ENCODE data around the gene MRPL12. TPM values are rescaled to one million over a fixed set of nuclear protein-coding genes. Genes with fewer than 3 reads are reported as not detected.

The MRPL12 gene
- total and polyA plus RNA-seq, 2 of the 13 experiments (the other 11 are each of a cell fraction or from before 2014, with no cell fraction given), result 39.1 to 94.1 TPM

- Histone ChIP-seq H3K79me2 (ENCODE audit: insufficient read depth, low read length) (peaks cover 8% of the 10 kb centered on the region), H3K4me2 (ENCODE audit: low read depth, low read length) (no peak overlapping the region), H3K4me1 (ENCODE audit: insufficient read depth, low read length) (no peaks in the 10 kb centered on the region), H3K36me3 (replicated peaks in 1 of 2; ENCODE audit: control insufficient read depth in 1 of 2, insufficient read depth in 2 of 2, low read length in 2 of 2) (peaks cover 57 to 78% of the 10 kb centered on the region in 2 experiments), H3K9ac (ENCODE audit: insufficient read depth, low read depth, low read length) (no peak overlapping the region), H3K27me3 (ENCODE audit: control insufficient read depth in 1 of 2, insufficient read depth in 2 of 2, low read length in 2 of 2) (no peaks in the 10 kb centered on the region; a peak in 1 of 5 replicates), H3K9me3 (ENCODE audit: low read length) (no peaks in the 10 kb centered on the region), H2AFZ (ENCODE audit: low read length) (no peak overlapping the region), H3K27ac (ENCODE audit: extremely low read length, insufficient read depth, low read length) (no peak overlapping the region), H3K4me3 (replicated peaks in 1 of 3; ENCODE audit: insufficient read depth in 1 of 3, low read depth in 2 of 3, low read length in 3 of 3) (no peak overlapping the region), H4K20me1 (ENCODE audit: insufficient read depth, low read length) (no peaks in the 10 kb centered on the region; the same call in 1 of the 2 replicates)
- no TSS peak for BruUV-seq (replicated peaks)
- 81% methylated on average over 3 of the region's 6 CpGs for WGBS (ENCODE audit: low lambda C conversion rate)
- ChIA-PET POLR2A (interaction anchor here (1.3 to 2.1 kb wide), 2 partner anchors 11 to 18 kb away, joined by 5 to 16 read pairs; partner anchors contain the start of genes ARL16 and HGS), CTCF (ENCODE audit: low intra/inter-chr PET ratio, low total read pairs) (no interaction called here)
- DNase-seq (ENCODE audit: low spot score) (no peak), ATAC-seq (no peak; the same call in 1 of the 3 replicates), FAIRE-seq (no peak)
- in situ Hi-C loops (cut with HindIII; ENCODE audit: extremely low pct_ligation_motif_present, low pct_unique_long_range_greater_than_20kb), result no loop called here
- intact Hi-C loops (cut with micrococcal nuclease; ENCODE audit: unreplicated experiment), result no loop called here
- no peak for TF ChIP-seq AGO2 (optimal IDR thresholded peaks at IDR 0.05; ENCODE audit: low read depth, low read length)
- TF ChIP-seq PRDM10 (CRISPR knock-in tag; IDR thresholded peaks at IDR 0.05; ENCODE audit: low read depth), result no peak
- no peak for TF ChIP-seq ZNF597 (CRISPR knock-in tag; IDR thresholded peaks at IDR 0.05)
- no peak for TF ChIP-seq E2F2 (CRISPR knock-in tag; IDR thresholded peaks at IDR 0.05; ENCODE audit: borderline replicate concordance)
- TF ChIP-seq MEF2D (CRISPR knock-in tag; IDR thresholded peaks at IDR 0.05), result no peak
- no peak for TF ChIP-seq ZBTB21 (CRISPR knock-in tag; IDR thresholded peaks at IDR 0.05)
- no peak for TF ChIP-seq MTF2 (CRISPR knock-in tag; IDR thresholded peaks at IDR 0.05; ENCODE audit: borderline replicate concordance)
- TF ChIP-seq NFKB2 (CRISPR knock-in tag; IDR thresholded peaks at IDR 0.05; ENCODE audit: borderline replicate concordance), result no peak
- no peak for TF ChIP-seq ZNF768 (CRISPR knock-in tag; IDR thresholded peaks at IDR 0.05)
- TF ChIP-seq ZNF281 (CRISPR knock-in tag; IDR thresholded peaks at IDR 0.05; ENCODE audit: borderline replicate concordance), result no peak
- no peak for TF ChIP-seq TEAD2 (CRISPR knock-in tag; IDR thresholded peaks at IDR 0.05)
- TF ChIP-seq MAFG (CRISPR knock-in tag; IDR thresholded peaks at IDR 0.05), result no peak
- TF ChIP-seq TBP (CRISPR knock-in tag; IDR thresholded peaks at IDR 0.05), result no peak
- TF ChIP-seq ZBTB1 (CRISPR knock-in tag; IDR thresholded peaks at IDR 0.05; ENCODE audit: borderline replicate concordance), result no peak
- no peak for TF ChIP-seq ZNF33A (CRISPR knock-in tag; IDR thresholded peaks at IDR 0.05; ENCODE audit: borderline replicate concordance)
- no peak for TF ChIP-seq SALL2 (CRISPR knock-in tag; IDR thresholded peaks at IDR 0.05)
- TF ChIP-seq PRMT3 (CRISPR knock-in tag; IDR thresholded peaks at IDR 0.05; ENCODE audit: borderline replicate concordance, low read depth), result no peak
Measured at GRCh38 chr17:81695211-81695610, 8.0 kb upstream of the MRPL12 start.

All from HepG2 (cell line).